Bronchial epithelial cell (primary cell): ENCODE measurements around the gene IRF5. TPM values are rescaled to one million over a fixed set of nuclear protein-coding genes. Genes with fewer than 3 reads are reported as not detected.

Experiments
- DNase-seq: peaks from one replicate; pipeline ENCODE4 v3.0.0-alpha.2; 2010; ENCODE audit warnings: low read depth
- FAIRE-seq: peaks from 2 replicates; lab custom pipeline; 2011; peaks lifted over from hg19 to GRCh38; lab: Jason Lieb, UNC
- H3K27me3 ChIP-seq: 2 replicates; pipeline ENCODE4 v1.5.1; 2011; ENCODE audit warnings: low read length; ENCODE audit not compliant: control insufficient read depth, insufficient read depth
- H3K36me3 ChIP-seq: 2 replicates; pipeline ENCODE4 v1.5.1; 2011; ENCODE audit warnings: low read length; ENCODE audit not compliant: control insufficient read depth, insufficient read depth
- H3K4me3 ChIP-seq: 2 replicates; pipeline ENCODE4 v1.5.1; 2011; ENCODE audit warnings: mild to moderate bottlenecking, low read depth, low read length, control low read depth
- total RNA-seq: library from RNA; depleted of rRNA; stranded (reverse); fragments of >200 nt; gene quantifications from 2 replicates; pipeline ENCODE4 v1.2.1, GENCODE V29; 2014
- TF ChIP-seq, protein P1 (sequence below): IDR thresholded peaks from 2 replicates; pipeline ENCODE4 v1.5.1; 2011; ENCODE audit warnings: mild to moderate bottlenecking, moderate library complexity, low read length, control low read depth, inconsistent platforms; ENCODE audit not compliant: insufficient read depth, severe bottlenecking

The IRF5 gene
- total RNA-seq, 1 donor from 2014 or later, result 6.8 TPM

DNA sequence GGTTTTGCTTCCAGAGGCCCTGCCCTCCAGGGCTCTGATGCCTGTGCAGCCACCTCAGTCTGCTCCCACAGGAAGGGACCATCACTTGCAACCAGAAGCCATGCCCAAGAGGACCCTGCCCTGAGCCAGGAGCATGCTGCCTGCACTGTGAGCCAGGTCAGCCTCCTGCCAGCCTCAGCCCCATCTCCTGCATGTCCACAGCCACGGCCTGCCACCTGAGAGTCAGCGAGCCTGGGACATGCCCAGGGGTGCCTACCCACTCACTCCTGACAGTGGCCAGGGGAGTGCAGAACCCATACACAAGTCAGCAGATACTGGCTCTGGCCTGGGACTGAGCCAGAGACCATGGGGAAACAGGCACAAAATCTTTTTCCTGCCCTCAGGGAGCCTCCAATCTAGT, 20.6 kb upstream of the IRF5 start:
- Histone ChIP-seq H3K36me3 (no peaks in the 10 kb centered on the region), H3K4me3 (no peak overlapping the region), H3K27me3 (peaks cover 21% of the 10 kb centered on the region)
- TF ChIP-seq, protein P1, sequence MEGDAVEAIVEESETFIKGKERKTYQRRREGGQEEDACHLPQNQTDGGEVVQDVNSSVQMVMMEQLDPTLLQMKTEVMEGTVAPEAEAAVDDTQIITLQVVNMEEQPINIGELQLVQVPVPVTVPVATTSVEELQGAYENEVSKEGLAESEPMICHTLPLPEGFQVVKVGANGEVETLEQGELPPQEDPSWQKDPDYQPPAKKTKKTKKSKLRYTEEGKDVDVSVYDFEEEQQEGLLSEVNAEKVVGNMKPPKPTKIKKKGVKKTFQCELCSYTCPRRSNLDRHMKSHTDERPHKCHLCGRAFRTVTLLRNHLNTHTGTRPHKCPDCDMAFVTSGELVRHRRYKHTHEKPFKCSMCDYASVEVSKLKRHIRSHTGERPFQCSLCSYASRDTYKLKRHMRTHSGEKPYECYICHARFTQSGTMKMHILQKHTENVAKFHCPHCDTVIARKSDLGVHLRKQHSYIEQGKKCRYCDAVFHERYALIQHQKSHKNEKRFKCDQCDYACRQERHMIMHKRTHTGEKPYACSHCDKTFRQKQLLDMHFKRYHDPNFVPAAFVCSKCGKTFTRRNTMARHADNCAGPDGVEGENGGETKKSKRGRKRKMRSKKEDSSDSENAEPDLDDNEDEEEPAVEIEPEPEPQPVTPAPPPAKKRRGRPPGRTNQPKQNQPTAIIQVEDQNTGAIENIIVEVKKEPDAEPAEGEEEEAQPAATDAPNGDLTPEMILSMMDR, result no peak
- FAIRE-seq (no peak), DNase-seq (no peak)

DNA sequence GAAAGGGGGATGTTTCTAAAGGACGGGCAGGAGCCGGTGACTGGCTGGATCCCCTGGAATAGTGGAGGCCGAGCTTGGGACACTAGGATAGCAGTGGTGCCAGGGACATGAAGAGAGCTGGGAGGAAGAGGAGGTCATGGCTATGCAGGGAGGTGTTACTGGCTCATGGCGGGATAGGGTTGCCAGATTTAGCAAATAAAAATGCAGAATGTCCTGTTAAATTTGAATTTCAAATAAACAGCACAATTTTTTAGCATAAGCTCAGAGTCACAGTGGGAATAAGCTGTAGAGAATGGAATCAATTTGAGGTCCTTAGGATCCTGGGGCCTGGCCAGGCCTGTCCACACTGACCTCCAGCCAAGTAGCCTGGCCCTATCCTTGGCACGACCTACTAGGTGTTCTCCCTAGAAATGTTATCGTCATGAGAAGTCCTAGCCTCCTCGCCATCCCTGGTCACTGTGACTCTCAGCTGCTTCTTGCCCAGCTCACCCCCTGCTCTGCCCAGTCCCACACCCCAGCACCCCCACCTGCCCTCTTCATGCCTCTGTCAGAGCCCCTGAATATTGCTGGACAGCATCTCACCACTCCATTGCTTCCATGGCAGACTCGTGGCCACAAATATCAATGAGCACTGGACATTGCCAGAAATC, 19.6 kb upstream of the IRF5 start:
- FAIRE-seq, result no peak
- peaks cover 19% of the 10 kb centered on the region for H3K27me3 ChIP-seq
- TF ChIP-seq, protein P1, result no peak
- H3K36me3 ChIP-seq, result no peaks in the 10 kb centered on the region
- no peak for DNase-seq
- H3K4me3 ChIP-seq, result no peak overlapping the region

DNA sequence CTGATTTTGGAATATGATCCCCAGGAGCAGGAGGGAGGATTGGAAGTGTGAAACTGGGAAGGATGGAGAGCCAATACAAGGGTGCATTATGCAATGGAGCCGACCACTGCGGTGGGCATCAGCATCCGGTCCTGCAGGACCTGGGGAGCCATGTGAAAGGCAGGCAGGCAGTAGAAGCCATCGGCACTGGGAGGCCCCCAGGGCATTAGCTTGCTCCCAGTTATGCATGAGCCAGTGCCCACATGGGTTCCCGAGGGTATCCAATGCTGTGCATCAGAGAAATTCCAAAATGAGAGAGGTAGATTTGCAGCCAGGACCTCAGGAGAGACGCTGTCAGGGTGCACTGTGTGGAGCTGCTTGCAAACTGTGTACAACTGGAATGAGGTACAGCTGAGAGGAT, 18.5 kb upstream of the IRF5 start:
- TF ChIP-seq, protein P1, result no peak
- no peak for FAIRE-seq
- peaks cover 16% of the 10 kb centered on the region for H3K27me3 ChIP-seq

DNA sequence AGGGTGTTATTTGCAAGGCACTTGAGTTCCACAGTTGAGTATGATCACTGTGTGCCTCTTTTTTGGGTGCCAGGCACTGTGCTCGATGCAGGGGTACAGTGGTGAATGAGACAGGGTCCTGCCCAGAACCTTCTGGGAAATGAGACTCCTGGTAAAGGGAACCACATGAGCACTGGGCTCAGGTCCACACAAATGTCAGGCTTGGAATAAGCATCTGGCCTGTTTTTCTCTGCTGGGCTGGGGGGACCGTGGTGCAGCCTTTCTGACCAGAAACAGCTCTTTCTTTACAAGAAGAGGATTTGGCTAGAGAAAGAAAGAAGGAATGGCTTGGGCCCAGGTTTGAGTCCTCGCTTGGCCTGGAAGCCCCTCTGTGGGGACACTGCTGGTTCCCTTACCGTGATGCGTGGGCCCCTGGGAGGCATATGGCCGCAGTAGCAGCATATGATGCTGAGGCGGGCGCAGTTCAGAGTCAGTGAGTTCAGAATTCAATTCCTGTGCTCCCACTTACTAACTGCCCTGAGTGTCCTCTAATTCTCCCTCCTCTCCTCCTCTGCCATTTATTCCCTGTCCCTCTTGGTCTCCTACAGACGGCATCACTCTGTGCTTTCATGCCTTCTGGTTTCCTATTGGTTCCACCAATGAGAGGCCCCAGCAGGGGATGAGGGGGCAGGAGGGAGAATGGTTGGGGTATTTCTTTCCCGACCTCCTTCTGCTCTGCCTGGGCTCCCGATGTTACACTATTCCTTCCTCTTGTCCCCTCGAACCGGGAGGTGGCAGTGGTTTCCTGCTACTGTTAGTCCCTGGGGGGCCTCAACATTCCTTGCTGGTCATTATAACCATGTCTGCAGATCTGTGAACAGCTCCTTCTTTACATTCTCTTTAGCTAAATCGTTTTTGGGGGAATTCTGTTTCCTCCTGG, 17.6 kb upstream of the IRF5 start:
- DNase-seq (no peak), FAIRE-seq (no peak)
- TF ChIP-seq, protein P1, result no peak
- Histone ChIP-seq H3K27me3 (peaks cover 10% of the 10 kb centered on the region), H3K36me3 (no peaks in the 10 kb centered on the region), H3K4me3 (no peak overlapping the region)

More for the DNA sequence above, 18.5 kb upstream of the IRF5 start:
- Histone ChIP-seq H3K36me3 (no peaks in the 10 kb centered on the region), H3K4me3 (no peak overlapping the region)
- no peak for DNase-seq

DNA sequence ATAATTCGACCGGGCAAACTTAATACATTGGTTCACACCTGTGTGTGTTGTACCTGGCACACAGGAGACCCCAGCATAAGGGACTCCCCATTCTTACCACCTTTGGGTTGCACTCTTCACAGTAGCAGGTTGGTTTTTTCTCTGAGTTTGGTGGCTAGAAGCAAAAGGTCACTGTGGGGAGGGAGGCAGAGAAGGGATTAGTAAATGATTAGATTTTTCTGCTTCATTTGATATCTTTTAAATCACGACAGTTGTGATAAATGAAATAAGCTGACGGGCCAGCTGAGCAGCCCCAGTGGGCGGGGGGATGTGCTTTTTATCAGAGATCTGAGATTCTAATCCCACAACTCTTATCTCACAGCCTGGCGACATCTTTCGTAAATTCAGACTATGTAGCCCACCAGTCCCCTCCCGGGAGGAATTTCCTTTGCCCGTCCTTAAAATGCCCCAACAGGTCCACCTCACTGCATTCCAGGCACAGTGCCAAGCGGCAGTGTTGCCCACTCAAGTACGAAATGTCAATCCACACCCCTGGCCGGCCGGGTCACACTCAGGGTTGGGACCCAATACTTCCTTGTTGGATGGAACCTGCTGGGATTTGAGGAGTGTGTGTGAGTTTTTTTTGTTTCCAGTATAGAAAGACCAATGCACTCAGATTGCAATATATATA, 16.7 kb upstream of the IRF5 start:
- DNase-seq (no peak), FAIRE-seq (no peak)
- TF ChIP-seq, protein P1, result no peak
- no peak overlapping the region for H3K4me3 ChIP-seq
- no peaks in the 10 kb centered on the region for H3K36me3 ChIP-seq
- peaks cover 6% of the 10 kb centered on the region for H3K27me3 ChIP-seq
